Mucosa of gallbladder (tissue), 1 donor: ENCODE data around the gene MAN1A2. TPM values are rescaled to one million over a fixed set of nuclear protein-coding genes. Genes with fewer than 3 reads are reported as not detected.
"Not testable (repeated sequence)": the region's sequence is repeated elsewhere in the genome, so short reads cannot be mapped to it uniquely, and the experiment has no call there.

ENCODE experiments used
- DNase-seq: peaks from one replicate; pipeline ENCODE4 v3.0.0-alpha.2; 2020; ENCODE audit warnings: low spot score
- total RNA-seq: library from RNA; stranded (reverse); gene quantifications from one replicate; pipeline ENCODE4 v1.2.1, GENCODE V29; 2021
- donor health status: DM: no; HTN: no; CAD: no.

Gene MAN1A2
- 51.3 TPM for total RNA-seq

DNA sequence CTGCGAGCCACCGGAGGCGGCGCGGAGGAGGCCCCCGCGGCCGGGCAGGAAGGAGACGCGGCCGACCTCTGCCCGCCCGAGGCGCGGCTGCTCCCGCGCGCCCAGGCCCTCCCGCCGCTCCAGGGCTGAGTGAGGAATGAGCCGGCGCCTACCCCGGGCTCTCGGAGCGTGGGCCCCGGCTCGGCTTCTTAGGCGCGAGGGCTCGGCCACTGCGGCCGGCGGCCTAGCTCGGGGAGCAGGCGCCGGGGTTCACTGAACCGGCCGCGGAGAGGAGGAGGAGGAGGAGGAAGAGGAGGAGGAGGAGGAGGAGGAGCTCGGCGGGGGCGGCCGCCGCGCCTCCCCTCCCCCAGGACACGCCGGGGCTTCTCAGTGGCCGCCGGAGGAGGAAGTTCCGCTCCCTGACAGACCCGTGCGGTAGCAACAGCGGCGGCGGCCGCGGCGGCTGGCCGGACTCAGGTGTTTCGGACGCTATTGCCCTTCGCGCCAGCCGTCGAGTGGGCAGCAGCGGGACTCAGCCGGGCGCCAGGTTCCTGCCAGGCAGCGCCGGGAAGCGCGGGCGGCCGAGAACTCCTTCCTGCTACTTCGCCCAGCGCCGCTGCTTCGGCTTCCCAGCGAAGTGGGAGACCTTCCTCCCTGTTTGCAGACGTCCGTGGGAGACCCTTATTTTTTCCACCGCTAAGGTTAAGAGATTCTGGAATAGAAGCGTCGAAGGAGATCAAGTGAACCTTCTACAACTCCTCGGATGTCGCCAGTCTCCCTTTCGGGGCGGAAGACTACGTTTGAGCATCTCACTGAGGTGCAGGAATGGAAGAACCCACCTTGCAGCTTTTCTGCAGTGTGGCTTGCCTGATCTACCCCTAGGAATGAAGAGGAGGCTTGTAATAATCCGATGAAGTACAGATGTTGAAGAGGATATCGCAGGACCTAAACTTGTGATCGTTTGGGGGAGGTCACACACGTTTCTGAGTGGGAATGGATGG lies at the start of gene MAN1A2:
MAN1A2 (plus strand) TSS at position 404 of the 980 bp plus-strand sequence. CDS start 735 bp downstream, outside the sequence.
- peak; percentile 91 for DNase-seq

DNA sequence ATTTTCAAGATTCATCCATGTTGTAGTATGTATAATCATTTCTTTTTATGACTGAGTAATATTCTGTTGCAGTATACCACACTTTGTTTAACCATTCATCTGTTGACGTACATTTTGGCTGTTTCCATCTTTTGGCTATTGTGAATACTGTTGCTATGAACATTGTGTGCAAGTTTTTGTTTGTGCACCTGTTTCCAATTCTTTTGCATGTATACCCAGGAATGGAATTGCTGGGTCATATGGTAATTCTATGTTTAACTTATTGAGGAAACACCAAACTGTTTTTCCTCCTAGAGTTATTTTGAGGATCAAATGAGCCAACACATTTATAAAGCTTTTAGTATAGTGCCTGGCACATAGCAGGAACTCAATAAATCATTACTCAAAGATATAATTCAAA lies 49.2 kb upstream of the MAN1A2 start:
- no peak for DNase-seq

DNA sequence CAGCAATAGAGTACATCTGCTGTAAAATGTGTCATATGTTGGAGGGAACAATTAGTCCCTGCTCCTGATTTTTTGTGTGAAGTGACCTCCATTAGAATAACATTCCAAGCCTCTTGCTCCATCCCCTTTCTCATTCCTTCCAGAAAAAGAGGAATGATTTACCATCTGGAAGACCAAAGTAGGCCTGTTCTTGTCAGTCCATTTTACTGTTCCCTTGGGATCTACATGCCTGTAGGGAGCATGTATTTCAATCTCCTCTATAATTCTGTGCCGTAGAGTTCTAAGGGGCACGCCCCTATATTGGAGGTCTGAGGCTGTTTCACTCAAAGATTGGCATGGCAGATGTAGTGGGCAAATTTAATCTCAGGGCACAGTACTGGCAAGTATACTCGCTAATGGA lies 48.8 kb upstream of the MAN1A2 start:
- no peak for DNase-seq

DNA sequence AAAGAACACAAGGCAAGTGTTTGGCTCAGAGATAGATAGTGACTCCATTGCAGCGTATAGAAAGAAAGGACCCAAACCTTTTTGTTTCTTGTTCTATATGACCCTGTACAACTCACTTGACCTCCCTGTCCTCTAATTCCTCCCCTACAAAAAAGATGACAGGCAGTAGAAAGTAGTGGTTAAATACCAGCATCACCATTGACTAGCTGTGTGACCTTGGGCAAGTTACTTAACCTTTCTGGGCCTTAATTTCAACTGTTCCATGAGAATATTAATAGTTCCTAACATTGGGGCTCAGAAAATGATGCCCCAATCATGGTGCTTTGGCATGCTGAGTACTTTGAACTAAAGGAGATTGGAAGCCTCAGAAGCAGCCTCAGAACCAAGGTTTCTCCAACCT lies 46.7 kb upstream of the MAN1A2 start:
- no peak for DNase-seq

DNA sequence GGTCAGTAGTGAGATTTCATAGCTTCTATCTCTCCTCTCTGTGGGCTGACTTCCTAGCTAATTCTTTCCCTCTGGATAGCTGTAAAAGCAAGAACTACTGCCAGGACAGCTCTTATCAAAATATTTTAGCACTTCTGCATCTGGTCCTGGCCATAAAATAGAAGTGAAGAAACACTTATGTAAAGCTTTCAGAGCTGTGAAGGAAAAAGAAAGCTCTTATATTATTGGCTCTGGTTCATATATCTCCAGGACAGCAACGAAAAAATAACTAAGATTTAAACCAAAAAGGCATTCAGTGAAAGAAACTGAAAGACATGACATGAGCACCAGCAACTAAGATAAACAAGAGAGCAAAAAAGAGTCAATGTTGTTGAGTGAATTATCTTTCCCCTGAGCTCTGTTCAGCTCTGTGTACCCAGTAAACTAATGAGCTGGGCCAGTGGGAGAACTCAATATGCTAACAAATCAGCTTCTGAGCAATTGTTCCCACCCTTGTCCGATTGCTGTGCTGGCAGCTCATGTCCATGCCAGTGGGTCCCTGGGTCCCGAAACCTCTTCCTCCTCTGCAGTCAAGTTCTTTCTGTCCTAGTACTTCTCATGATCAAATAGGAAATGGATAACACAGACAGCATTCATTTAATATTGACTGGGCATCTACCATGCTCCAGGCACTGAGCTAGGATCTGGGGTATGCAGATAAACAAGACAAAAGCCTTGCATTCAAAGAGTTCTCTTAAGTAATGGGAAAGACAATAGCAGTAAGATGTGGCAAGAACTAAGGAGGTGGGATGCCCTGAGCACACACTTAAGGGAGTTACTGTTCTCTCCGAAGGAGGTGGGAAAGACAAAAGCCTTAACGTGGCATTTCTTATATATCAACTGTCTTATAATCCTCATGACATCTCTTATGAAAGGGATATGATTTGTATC lies 45.3 kb upstream of the MAN1A2 start:
- DNase-seq, result no peak

DNA sequence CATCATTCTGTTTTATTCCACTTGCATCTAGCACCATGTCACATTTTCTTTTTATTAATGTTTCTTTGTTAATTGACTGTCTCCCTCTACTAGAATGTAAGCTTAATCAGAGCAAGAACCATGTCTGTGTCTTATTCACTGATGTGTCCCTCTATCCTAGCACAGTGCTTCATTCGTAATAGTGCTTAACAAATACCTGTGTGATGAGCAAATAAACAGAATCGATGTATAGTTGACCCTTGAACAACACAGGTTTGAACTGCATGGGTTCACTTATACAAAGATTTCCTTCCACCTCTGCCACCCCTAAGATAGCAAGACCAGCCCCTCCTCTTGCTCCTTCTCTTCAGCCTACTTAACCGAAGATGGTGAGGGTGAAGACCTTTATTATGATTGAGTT lies 42.9 kb upstream of the MAN1A2 start:
- DNase-seq, result no peak

DNA sequence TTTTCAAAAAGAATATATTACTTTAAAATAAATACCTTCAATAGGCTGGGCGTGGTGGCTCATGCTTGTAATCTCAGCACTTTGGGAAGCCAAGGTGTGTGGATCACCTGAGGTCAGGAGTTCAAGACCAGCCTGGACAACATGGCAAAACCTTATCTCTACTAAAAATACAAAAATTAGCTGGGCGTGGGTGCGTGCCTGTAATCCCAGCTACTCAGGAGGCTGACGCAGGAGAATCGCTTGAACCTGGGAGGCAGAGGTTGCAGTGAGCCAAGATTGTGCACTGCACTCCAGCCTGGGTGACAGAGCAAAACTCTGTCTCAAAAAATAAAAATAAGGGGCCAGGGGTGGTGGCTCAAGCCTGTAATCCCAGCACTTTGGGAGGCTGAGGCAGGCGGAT lies 41.2 kb upstream of the MAN1A2 start:
- not testable (repeated sequence) for DNase-seq

DNA sequence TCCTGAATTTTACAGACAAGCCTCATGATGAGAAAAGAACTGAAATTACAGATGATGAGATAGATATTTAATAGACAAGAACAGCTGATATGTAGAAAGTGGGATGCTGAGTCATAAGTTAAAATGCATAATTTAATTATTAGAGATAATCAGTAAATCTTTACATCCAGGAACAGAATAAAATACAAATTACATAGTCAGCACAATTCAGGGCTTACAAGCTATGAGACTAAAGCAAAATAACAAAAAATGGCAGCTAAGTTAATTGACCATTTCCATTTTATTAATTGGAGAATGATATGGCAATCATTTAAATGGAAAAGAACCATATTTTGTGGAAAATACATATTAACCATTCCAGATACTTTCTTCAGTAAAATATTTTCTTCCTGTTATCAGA lies 40.2 kb upstream of the MAN1A2 start:
- no peak for DNase-seq

DNA sequence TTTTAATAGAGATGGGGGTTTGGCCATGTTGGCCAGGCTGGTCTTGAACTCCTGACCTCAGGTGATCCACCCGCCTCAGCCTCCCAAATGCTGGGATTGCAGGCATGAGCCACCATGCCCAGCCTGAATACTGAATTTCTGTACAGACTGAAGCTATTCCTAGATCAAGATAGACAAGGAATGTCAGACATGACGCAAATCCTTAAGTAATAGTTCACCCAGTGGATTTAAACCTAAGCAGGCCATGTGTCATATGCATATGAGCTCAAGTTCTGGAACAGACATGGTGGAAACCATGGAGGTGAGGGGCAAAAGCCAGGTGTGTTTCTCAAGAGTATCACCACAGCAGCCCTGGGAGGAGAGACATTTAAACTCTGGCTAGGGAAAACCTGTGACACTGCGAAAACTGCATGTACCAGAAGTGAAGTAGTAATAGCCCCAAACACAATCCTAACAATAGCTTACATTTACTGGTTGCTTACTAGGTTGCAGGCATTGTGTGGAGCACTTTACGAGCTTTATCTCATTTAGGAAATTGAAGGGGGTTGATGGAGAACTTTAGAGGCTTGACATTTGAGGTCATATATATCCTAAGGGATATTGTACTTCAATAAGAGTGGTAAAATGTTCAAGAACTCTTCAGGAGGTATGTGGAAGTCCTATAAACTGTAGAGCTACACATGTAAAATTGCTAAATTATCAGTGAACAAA lies 31.7 kb upstream of the MAN1A2 start:
- DNase-seq, result no peak

DNA sequence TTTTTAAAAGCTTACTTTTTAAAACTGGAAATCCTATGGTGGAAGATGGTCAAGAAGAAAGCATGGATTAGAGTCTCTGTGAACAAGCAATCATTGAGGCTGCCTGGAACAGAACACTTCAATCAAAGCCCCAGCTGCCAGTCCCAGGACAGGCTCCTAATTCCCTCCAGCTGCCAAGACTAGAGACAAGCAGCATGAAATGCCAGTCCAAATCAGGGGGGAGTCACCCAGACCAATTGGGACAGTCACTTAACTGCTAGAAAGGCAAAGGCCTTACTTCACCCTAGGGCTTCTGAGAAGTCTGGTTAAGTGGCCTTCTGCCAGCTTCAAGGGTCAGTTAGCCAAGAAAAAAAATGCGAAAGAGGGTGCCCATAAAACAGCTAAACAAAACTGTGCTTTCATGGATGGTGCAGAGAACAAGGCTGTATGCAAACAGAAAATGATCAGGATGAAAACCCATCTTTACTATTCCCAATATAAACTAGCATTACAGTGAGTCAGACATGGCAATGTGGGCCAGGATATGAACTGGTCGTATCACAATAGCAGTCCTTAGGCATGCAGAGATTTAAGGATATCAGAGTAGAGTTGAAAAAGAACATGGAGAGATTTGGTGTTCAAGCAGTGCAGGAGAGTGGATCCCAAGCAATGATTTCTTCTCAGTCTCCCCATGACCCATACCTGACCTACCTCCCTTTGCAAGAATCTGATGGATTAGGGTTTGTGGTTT lies 31.0 kb upstream of the MAN1A2 start:
- no peak for DNase-seq

DNA sequence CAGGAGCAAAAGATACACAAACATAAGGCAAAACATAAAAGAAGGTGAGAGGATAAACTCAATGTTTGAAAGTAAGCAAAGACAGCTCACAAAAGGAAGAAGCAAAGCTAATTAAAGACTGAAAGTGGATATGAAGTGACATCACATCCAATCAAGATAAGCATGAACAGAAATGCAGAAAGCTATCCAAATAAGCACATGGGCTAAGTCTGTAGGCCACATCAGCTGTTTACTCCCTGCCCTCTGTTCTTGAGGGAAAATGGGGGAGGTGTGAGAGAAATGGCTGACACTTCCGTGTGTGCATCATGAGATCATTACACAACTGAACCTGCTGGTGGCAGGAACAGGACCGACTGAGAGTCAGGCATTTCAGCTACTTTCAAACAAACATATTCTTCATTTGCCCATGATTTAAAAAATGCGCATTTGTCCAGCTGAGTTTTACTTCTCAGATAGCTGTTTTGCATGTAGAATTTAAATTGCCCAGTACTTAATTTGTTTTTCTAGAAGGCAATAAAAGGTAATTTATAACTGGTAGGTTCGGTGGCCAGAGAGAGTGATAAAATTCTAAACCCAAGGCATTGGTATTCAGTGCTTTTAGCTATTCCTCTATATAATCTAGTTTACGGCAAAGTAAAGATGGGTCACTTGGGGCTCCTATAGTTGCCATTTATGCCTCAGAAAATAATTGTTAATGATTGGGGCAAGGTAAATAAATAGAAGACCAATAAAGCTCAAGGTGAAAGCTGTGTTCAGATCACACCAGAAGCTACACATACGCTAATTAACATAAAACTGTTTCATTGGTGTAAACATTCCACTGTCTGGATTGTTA lies 27.2 kb upstream of the MAN1A2 start:
- DNase-seq, result peak; percentile 52

DNA sequence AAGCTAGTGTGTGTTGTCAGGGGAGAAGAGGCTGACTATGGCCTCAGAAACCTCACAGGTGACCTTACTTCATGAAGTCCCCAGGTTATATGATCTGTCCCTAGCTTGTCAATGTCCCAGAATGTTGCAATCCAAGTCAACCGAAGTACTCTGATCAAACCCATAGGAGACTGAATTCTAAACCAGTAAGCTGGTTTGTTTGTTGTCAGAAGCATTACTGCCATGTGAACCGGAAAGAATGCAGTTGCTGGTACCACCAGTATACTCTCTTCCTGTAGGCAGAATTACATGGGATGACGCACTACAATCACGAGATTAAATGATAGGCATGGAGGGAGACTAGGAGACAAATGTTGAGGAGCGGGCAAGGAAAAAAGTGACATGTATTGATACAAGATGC lies 26.1 kb upstream of the MAN1A2 start:
- no peak for DNase-seq

DNA sequence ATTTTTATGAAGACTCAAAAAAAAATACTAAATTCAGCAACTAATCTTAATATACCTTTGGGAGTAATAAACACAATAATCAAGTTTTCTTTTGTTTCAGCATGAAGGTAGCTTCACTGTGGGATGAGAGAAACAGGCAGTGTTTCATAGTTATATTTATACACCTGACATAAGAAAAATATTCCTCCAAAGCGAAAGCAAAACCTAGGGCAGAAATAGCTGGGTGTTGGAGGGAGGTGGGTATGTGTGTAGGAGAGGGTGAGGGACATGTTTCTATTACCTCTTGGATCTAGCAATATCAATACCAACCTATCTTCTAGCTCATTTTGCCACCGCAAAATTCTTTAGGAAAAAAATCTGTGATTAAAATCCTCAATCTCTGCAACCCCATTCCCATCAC lies 24.9 kb upstream of the MAN1A2 start:
- no peak for DNase-seq

DNA sequence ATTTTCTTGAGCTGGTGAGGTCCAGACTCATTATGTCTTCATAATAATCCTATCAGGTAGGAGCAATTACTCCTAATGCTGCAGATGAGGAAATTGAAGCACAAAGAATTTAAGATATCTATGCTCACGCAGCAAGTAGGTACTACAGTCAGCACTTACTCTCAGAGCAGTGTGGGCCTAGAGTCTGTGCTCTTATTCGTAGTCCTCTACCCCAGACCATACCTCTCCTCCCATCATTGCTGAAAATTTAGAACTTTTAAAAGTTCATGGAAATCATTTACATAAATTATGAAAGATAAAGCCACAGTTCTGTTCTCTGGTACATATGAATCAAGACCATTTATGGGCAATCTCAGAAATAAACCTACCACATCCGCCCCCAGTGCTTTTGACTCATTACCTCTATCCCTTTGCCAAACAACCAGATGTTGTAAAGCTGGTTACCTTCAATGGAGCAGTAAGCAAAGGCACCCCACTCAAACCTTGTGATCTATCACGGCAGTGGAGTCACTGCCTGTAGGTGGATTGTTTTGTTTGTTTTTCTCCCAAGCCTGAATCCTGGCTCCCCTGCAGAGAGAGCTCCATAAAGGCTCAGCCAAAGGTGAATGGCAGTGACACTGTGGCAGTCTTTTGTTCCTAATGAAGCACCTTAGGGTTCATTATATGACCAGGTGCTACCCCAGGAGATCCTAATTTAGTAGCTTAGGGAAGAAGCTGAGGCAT lies 20.9 kb upstream of the MAN1A2 start:
- DNase-seq, result no peak

DNA sequence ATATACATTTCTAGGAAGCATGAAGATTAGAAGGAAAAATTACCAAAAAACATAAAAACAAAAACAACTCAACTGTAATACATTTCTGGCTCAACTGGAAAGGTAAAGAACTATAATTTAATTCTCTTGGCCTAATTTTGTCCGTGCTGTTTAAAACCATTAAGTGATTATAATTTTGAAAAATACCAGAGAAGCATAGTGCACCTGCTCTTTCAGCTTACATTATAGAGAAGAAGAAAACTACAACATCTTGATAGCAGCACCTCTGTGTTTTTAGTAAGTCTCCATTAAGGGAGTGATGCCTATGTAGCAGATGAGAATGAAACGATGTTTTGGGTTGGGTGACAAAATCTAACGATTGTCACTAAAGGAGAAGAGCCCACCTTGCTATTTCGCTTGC lies 19.3 kb upstream of the MAN1A2 start:
- DNase-seq, result no peak

DNA sequence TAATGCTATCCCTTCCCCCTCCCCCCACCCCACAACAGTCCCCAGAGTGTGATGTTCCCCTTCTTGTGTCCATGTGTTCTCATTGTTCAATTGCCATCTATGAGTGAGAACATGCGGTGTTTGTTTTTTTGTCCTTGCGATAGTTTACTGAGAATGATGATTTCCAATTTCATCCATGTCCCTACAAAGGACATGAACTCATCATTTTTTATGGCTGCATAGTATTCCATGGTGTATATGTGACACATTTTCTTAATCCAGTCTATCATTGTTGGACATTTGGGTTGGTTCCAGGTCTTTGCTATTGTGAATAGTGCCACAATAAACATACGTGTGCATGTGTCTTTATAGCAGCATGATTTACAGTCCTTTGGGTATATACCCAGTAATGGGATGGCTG lies 14.6 kb upstream of the MAN1A2 start:
- not testable (repeated sequence) for DNase-seq

DNA sequence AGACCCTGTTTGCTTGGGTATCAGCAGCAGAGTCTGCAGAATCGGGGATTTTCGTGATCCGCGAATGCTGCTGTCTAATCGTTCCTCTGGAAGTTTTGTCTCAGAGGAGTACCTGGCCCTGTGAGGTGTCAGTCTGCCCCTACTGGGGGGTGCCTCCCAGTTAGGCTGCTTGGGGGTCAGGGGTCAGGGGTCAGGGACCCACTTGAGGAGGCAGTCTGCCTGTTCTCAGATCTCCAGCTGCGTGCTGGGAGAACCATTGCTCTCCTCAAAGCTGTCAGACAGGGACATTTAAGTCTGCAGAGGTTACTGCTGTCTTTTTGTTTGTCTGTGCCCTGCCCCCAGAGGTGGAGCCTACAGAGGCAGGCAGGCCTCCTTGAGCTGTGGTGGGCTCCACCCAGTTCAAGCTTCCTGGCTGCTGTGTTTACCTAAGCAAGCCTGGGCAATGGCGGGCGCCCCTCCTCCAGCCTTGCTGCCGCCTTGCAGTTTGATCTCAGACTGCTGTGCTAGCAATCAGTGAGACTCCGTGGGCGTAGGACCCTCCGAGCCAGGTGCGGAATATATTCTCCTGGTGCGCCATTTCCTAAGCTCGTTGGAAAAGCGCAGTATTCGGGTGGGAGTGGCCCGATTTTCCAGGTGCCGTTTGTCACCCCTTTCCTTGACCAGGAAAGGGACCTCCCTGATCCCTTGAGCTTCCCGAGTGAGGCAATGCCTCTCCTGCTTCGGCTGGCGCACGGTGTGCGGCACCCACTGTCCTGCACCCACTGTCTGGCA lies 9.2 kb upstream of the MAN1A2 start:
- not testable (repeated sequence) for DNase-seq

DNA sequence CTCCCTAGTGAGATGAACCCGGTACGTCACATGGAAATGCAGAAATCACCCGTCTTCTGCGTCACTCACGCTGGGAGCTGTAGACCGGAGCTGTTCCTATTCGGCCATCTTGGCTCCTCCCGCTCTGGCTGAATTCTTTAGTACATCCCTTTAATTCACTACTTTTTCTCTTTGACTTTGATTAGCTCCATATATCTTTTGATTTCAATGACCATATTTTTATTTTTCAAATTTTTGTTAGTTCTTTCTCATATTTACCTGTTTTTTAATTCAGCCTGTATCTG lies 8.7 kb upstream of the MAN1A2 start:
- not testable (repeated sequence) for DNase-seq
